ENCODE results near the gene NEUROD6.

GRCh38 chr7:31340603-31341002 lies at the start of gene NEUROD6:
- no peak for TF ChIP-seq POLR2A (IDR thresholded peaks at IDR 0.05; ENCODE audit: low read length)
- TF ChIP-seq GATA1 (IDR thresholded peaks at IDR 0.05; ENCODE audit: low read depth, low read length): no peak
